ENCODE results near the gene DENND1A.
A peak's percentile ranks its signal among the peaks of the same experiment; 100 is the strongest.

Gene DENND1A

DNA sequence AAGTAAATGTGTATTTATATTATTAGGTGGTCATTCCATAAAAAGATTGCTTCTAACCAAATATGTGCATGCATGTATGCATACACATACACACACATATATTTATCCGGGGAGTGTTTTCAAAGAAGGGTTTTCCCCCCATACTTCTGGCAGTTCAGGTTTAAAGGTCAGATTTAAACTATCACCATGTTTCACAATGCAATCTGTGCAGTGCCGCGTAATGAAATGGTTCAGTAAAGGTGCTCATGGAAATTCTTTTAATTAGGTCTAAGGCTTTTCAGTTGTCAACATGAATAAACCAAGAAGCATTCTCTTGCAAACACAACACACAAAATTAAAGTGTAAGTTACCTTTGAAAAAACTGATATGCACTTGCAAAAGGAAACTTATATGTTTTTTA is 362.9 kb downstream of the DENND1A start:
- Histone ChIP-seq H4K20me1 (peaks cover 0 to 76% (median 0%) of the 10 kb centered on the region in 11 experiments; a peak in 6 of 22 replicates), H3K36me3 (peaks cover 0 to 90% (median 38%) of the 10 kb centered on the region in 11 experiments; a peak in 17 of 22 replicates), H3K27ac (no peak overlapping the region), H3K4me3 (no peak overlapping the region), H3K9ac (no peak overlapping the region), H3K4me1 (peaks cover 0 to 14% (median 9%) of the 10 kb centered on the region in 10 experiments; a peak in 11 of 20 replicates), H3K27me3 (no peaks in the 10 kb centered on the region), H3K4me2 (no peak overlapping the region), H3K9me3 (replicated peaks in 1 of 11) (peaks cover 0 to under 1% (median 0%) of the 10 kb centered on the region in 11 experiments; a peak in 1 of 22 replicates)
- TF ChIP-seq Cebpa-rat (IDR thresholded peaks at IDR 0.05), result no peak

DNA sequence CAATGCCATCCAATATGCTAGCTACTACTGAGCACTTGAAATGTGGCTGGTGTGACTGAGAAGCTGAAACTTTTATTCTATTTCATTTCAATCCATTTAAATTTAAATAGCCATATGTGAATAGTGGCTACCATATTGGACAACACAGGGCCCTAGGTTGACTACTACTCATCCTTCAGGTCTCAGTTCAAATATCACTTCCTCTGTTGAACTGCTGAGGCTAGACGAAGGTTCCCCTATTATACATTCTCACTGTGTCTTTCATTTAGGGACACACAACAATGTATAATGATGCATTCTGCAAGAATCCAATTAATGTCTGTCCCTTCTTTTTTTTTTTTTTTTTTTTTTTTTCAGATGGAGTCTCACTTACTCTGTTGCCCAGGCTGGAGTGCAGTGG is 365.3 kb downstream of the DENND1A start:
- H3K27ac ChIP-seq, result no peak overlapping the region
- TF ChIP-seq Cebpa-rat (IDR thresholded peaks at IDR 0.05), result no peak
- H3K9ac ChIP-seq, result no peak overlapping the region
- peaks cover 0 to 9% (median 0%) of the 10 kb centered on the region in 11 experiments; a peak in 2 of 22 replicates for H3K9me3 ChIP-seq (replicated peaks in 1 of 11)
- H3K27me3 ChIP-seq, result no peaks in the 10 kb centered on the region
- no peak overlapping the region for H3K4me3 ChIP-seq
- H3K36me3 ChIP-seq, result peaks cover 5 to 92% (median 53%) of the 10 kb centered on the region in 11 experiments; a peak in 18 of 22 replicates
- peaks cover 0 to 66% (median 0%) of the 10 kb centered on the region in 11 experiments; a peak in 6 of 22 replicates for H4K20me1 ChIP-seq
- H3K4me2 ChIP-seq, result no peak overlapping the region
- H3K4me1 ChIP-seq, result peaks cover 0 to 14% (median 9%) of the 10 kb centered on the region in 10 experiments; a peak in 11 of 20 replicates

DNA sequence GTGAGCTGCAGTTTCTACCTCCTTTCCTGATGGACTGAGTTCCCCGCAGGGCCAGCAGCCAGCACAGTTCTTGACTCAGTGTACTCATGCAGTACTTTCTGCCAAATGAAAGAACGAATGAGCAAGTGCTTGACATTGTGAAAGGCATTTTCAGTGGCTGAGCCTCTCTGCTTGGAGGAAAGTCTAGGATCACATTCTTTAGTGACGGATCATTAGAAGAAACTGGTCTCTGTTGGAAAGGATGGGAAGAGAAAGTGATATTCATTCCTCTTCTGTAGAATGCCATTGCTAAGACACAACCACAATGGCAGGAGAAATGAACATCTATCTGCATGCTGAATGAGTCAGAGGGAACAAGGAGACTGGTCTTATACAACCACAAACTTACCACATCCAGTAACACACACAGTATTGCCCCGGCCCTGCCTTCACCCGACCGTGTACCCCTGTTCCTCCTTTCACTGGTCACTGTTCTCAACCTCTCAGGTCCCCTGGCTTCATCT is 367.0 kb downstream of the DENND1A start:
- H3K36me3 ChIP-seq, result peaks cover 4 to 88% (median 41%) of the 10 kb centered on the region in 11 experiments; a peak in 14 of 22 replicates
- no peak overlapping the region for H3K4me3 ChIP-seq
- peaks cover 0 to 10% (median 0%) of the 10 kb centered on the region in 11 experiments; a peak in 2 of 22 replicates for H3K9me3 ChIP-seq (replicated peaks in 1 of 11)
- no peak for TF ChIP-seq Cebpa-rat (IDR thresholded peaks at IDR 0.05)
- peak overlapping the region in 5 of 11 experiments; percentile 10 to 40 (median 27); a peak in 5 of 22 replicates for H3K4me2 ChIP-seq
- H3K9ac ChIP-seq, result no peak overlapping the region
- peaks cover 0 to 14% (median 9%) of the 10 kb centered on the region in 10 experiments; a peak in 13 of 20 replicates for H3K4me1 ChIP-seq
- H3K27me3 ChIP-seq, result no peaks in the 10 kb centered on the region
- H4K20me1 ChIP-seq, result peaks cover 0 to 57% (median 0%) of the 10 kb centered on the region in 11 experiments; a peak in 5 of 22 replicates
- no peak overlapping the region for H3K27ac ChIP-seq

GRCh38 chr9:123561046-123561445 is 368.9 kb downstream of the DENND1A start:
- Histone ChIP-seq H3K4me2 (no peak overlapping the region), H3K36me3 (peaks cover 6 to 91% (median 46%) of the 10 kb centered on the region in 11 experiments; a peak in 18 of 22 replicates), H3K9me3 (replicated peaks in 1 of 11) (peaks cover 0 to 10% (median 0%) of the 10 kb centered on the region in 11 experiments; a peak in 2 of 22 replicates), H3K4me1 (peaks cover 18 to 32% (median 26%) of the 10 kb centered on the region in 10 experiments), H4K20me1 (peaks cover 0 to 61% (median 0%) of the 10 kb centered on the region in 11 experiments; a peak in 7 of 22 replicates), H3K27ac (no peak overlapping the region), H3K4me3 (no peak overlapping the region), H3K27me3 (no peaks in the 10 kb centered on the region), H3K9ac (no peak overlapping the region)
- TF ChIP-seq Cebpa-rat (IDR thresholded peaks at IDR 0.05), result no peak

GRCh38 chr9:123556464-123557435 is 373.2 kb downstream of the DENND1A start:
- H3K36me3 ChIP-seq, result peaks cover 13 to 96% (median 68%) of the 10 kb centered on the region in 11 experiments
- H4K20me1 ChIP-seq, result peaks cover 0 to 44% (median 0%) of the 10 kb centered on the region in 11 experiments; a peak in 6 of 22 replicates
- H3K4me2 ChIP-seq, result peak overlapping the region; percentile 39 to 82 (median 70)
- H3K9ac ChIP-seq, result 0 out of 22 replicates have a peak overlapping the region, but pooled peaks of 1 of the 11 experiments have one; percentile 6
- peaks cover 19 to 29% (median 26%) of the 10 kb centered on the region in 10 experiments for H3K4me1 ChIP-seq
- peaks cover 0 to 10% (median 0%) of the 10 kb centered on the region in 11 experiments; a peak in 2 of 22 replicates for H3K9me3 ChIP-seq (replicated peaks in 1 of 11)
- TF ChIP-seq Cebpa-rat (IDR thresholded peaks at IDR 0.05), result no peak
- peak overlapping the region in 3 of 11 experiments; percentile 1 to 23 (median 10); a peak in 3 of 22 replicates for H3K27ac ChIP-seq
- no peaks in the 10 kb centered on the region for H3K27me3 ChIP-seq
- H3K4me3 ChIP-seq, result no peak overlapping the region

DNA sequence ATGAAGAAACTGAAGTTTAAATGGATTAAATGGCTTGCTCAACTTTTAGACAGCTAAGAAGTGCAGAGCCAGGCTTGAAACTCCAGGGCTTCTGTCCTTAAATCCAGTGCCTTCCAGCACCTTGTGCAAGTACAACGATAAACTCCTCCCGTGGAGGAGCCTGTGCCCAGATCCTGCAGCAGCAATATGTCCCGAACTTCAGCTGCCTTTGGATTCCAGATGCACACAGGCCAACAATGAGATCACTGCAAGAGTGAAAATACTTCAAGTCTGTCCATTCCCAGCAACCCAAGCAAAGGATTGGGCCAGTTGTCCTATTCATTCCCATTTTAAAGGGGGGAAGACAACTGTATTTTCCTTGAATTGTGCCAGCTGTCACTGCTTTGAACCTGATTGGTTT is 374.3 kb downstream of the DENND1A start:
- no peak overlapping the region for H3K4me3 ChIP-seq
- peaks cover 0 to 10% (median 0%) of the 10 kb centered on the region in 11 experiments; a peak in 2 of 22 replicates for H3K9me3 ChIP-seq (replicated peaks in 1 of 11)
- H3K36me3 ChIP-seq, result peaks cover 13 to 92% (median 57%) of the 10 kb centered on the region in 11 experiments
- H3K4me1 ChIP-seq, result peaks cover 23 to 38% (median 35%) of the 10 kb centered on the region in 10 experiments
- no peak overlapping the region for H3K9ac ChIP-seq
- TF ChIP-seq Cebpa-rat (IDR thresholded peaks at IDR 0.05), result no peak
- H3K27ac ChIP-seq, result no peak overlapping the region
- no peaks in the 10 kb centered on the region for H3K27me3 ChIP-seq
- peaks cover 0 to 51% (median 0%) of the 10 kb centered on the region in 11 experiments; a peak in 7 of 22 replicates for H4K20me1 ChIP-seq
- no peak overlapping the region; a peak in 1 of 22 replicates for H3K4me2 ChIP-seq

GRCh38 chr9:123552530-123552929 is 377.4 kb downstream of the DENND1A start:
- peaks cover 0 to 67% (median 0%) of the 10 kb centered on the region in 11 experiments; a peak in 7 of 22 replicates for H4K20me1 ChIP-seq
- no peak for TF ChIP-seq Cebpa-rat (IDR thresholded peaks at IDR 0.05)
- peaks cover 41 to 64% (median 46%) of the 10 kb centered on the region in 10 experiments for H3K4me1 ChIP-seq
- 0 out of 22 replicates have a peak overlapping the region, but pooled peaks of 1 of the 11 experiments have one; percentile 13 for H3K4me2 ChIP-seq
- H3K36me3 ChIP-seq, result peaks cover 13 to 76% (median 46%) of the 10 kb centered on the region in 11 experiments
- H3K27me3 ChIP-seq, result no peaks in the 10 kb centered on the region
- H3K9me3 ChIP-seq (replicated peaks in 1 of 11), result 0 out of 22 replicates have a peak, but pooled peaks cover 0 to 4% (median 0%) of the 10 kb centered on the region in 11 experiments
- no peak overlapping the region for H3K27ac ChIP-seq
- H3K4me3 ChIP-seq, result no peak overlapping the region
- no peak overlapping the region for H3K9ac ChIP-seq

DNA sequence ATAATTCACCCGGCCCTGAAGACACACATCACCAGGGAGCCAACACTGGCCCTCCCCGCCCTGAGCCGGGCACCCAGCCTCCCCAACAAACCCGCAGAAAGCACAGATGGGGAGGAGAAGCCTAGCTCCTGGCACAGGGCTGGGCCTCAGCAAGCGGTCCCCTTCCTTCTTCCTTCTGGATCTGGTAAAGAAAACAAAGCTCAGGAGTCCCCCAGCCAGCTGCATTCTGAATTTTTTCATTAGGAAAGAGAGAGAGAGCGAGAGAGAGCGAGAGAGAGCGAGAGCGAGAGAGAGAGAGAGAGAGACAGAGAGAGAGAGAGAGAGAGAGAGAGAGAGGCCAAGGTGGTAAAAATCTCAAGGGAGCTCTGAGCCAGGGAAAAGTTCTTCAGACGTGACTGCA is 378.2 kb downstream of the DENND1A start:
- Histone ChIP-seq H3K27ac (no peak overlapping the region), H3K9ac (no peak overlapping the region), H3K27me3 (no peaks in the 10 kb centered on the region), H3K36me3 (peaks cover 13 to 75% (median 40%) of the 10 kb centered on the region in 11 experiments), H3K4me2 (peak overlapping the region in 3 of 11 experiments; percentile 53 to 64 (median 60); a peak in 1 of 22 replicates), H3K4me1 (peaks cover 33 to 56% (median 39%) of the 10 kb centered on the region in 10 experiments), H3K4me3 (no peak overlapping the region), H3K9me3 (replicated peaks in 1 of 11) (0 out of 22 replicates have a peak, but pooled peaks cover 0 to 4% (median 0%) of the 10 kb centered on the region in 11 experiments), H4K20me1 (peaks cover 0 to 59% (median 0%) of the 10 kb centered on the region in 11 experiments; a peak in 7 of 22 replicates)
- TF ChIP-seq Cebpa-rat (IDR thresholded peaks at IDR 0.05), result no peak
